ENCODE results near the gene LATS2.

LATS2 gene

DNA sequence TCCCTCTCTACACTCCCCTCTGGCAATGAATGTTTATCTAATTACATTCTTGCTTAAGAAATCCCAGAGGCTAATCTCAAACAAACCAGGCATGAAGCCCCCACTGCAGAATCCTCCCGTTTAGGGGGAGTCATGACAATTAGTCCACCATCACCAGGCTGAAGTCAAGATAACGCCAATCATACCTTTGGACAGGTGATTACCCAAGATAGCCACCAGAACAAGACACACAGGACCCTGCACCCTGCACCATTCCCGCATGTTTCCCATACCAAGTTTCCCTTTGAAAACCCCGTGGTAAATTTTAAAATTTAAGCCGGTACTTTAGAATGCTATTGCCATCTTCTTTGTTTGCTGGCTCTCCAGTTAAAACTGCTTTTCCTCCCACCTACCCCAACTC, 94.0 kb downstream of the LATS2 start:
- H3K36me3 ChIP-seq (ENCODE audit: control insufficient read depth in 2 of 2, insufficient read depth in 1 of 2, low read length in 2 of 2) = no peaks in the 10 kb centered on the region
- CTCF ChIA-PET = no interaction called here
- H3K9me3 ChIP-seq (ENCODE audit: control insufficient read depth, insufficient read depth, low read depth, low read length) = no peaks in the 10 kb centered on the region
- H3K4me1 ChIP-seq (ENCODE audit: control insufficient read depth, insufficient read depth, low read length) = no peaks in the 10 kb centered on the region
- no peak overlapping the region for H3K4me3 ChIP-seq (ENCODE audit: low read depth, low read length)
- POLR2A ChIA-PET = no interaction called here
- TF ChIP-seq KLF16 (tag by site-specific recombination; IDR thresholded peaks at IDR 0.05) (no peak), ZNF777 (tag by site-specific recombination; IDR thresholded peaks at IDR 0.05; ENCODE audit: borderline replicate concordance) (no peak), ZFP37 (tag by site-specific recombination; IDR thresholded peaks at IDR 0.05) (no peak), ZNF785 (tag by site-specific recombination; IDR thresholded peaks at IDR 0.05) (no peak), ZNF354C (tag by site-specific recombination; IDR thresholded peaks at IDR 0.05; ENCODE audit: borderline replicate concordance, low read depth) (no peak), ZSCAN30 (tag by site-specific recombination; IDR thresholded peaks at IDR 0.05) (no peak), REPIN1 (tag by site-specific recombination; IDR thresholded peaks at IDR 0.05; ENCODE audit: low read depth) (no peak), ZNF324 (tag by site-specific recombination; IDR thresholded peaks at IDR 0.05) (no peak)
- TF ChIP-seq, protein P1, sequence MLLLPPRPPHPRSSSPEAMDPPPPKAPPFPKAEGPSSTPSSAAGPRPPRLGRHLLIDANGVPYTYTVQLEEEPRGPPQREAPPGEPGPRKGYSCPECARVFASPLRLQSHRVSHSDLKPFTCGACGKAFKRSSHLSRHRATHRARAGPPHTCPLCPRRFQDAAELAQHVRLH (tag by site-specific recombination; IDR thresholded peaks at IDR 0.05) = no peak
- TF ChIP-seq, protein P2, sequence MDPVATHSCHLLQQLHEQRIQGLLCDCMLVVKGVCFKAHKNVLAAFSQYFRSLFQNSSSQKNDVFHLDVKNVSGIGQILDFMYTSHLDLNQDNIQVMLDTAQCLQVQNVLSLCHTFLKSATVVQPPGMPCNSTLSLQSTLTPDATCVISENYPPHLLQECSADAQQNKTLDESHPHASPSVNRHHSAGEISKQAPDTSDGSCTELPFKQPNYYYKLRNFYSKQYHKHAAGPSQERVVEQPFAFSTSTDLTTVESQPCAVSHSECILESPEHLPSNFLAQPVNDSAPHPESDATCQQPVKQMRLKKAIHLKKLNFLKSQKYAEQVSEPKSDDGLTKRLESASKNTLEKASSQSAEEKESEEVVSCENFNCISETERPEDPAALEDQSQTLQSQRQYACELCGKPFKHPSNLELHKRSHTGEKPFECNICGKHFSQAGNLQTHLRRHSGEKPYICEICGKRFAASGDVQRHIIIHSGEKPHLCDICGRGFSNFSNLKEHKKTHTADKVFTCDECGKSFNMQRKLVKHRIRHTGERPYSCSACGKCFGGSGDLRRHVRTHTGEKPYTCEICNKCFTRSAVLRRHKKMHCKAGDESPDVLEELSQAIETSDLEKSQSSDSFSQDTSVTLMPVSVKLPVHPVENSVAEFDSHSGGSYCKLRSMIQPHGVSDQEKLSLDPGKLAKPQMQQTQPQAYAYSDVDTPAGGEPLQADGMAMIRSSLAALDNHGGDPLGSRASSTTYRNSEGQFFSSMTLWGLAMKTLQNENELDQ (tag by site-specific recombination; IDR thresholded peaks at IDR 0.05; ENCODE audit: low read depth) = no peak
- TF ChIP-seq, protein P3, sequence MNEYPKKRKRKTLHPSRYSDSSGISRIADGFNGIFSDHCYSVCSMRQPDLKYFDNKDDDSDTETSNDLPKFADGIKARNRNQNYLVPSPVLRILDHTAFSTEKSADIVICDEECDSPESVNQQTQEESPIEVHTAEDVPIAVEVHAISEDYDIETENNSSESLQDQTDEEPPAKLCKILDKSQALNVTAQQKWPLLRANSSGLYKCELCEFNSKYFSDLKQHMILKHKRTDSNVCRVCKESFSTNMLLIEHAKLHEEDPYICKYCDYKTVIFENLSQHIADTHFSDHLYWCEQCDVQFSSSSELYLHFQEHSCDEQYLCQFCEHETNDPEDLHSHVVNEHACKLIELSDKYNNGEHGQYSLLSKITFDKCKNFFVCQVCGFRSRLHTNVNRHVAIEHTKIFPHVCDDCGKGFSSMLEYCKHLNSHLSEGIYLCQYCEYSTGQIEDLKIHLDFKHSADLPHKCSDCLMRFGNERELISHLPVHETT (tag by site-specific recombination; IDR thresholded peaks at IDR 0.05) = no peak
- TF ChIP-seq, protein P4, sequence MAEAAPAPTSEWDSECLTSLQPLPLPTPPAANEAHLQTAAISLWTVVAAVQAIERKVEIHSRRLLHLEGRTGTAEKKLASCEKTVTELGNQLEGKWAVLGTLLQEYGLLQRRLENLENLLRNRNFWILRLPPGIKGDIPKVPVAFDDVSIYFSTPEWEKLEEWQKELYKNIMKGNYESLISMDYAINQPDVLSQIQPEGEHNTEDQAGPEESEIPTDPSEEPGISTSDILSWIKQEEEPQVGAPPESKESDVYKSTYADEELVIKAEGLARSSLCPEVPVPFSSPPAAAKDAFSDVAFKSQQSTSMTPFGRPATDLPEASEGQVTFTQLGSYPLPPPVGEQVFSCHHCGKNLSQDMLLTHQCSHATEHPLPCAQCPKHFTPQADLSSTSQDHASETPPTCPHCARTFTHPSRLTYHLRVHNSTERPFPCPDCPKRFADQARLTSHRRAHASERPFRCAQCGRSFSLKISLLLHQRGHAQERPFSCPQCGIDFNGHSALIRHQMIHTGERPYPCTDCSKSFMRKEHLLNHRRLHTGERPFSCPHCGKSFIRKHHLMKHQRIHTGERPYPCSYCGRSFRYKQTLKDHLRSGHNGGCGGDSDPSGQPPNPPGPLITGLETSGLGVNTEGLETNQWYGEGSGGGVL (tag by site-specific recombination; IDR thresholded peaks at IDR 0.05) = no peak
- TF ChIP-seq, protein P5, sequence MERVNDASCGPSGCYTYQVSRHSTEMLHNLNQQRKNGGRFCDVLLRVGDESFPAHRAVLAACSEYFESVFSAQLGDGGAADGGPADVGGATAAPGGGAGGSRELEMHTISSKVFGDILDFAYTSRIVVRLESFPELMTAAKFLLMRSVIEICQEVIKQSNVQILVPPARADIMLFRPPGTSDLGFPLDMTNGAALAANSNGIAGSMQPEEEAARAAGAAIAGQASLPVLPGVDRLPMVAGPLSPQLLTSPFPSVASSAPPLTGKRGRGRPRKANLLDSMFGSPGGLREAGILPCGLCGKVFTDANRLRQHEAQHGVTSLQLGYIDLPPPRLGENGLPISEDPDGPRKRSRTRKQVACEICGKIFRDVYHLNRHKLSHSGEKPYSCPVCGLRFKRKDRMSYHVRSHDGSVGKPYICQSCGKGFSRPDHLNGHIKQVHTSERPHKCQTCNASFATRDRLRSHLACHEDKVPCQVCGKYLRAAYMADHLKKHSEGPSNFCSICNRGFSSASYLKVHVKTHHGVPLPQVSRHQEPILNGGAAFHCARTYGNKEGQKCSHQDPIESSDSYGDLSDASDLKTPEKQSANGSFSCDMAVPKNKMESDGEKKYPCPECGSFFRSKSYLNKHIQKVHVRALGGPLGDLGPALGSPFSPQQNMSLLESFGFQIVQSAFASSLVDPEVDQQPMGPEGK (tag by site-specific recombination; IDR thresholded peaks at IDR 0.05) = no peak
- no peak overlapping the region for H3K27ac ChIP-seq (ENCODE audit: extremely low read depth, low read depth, low read length)

DNA sequence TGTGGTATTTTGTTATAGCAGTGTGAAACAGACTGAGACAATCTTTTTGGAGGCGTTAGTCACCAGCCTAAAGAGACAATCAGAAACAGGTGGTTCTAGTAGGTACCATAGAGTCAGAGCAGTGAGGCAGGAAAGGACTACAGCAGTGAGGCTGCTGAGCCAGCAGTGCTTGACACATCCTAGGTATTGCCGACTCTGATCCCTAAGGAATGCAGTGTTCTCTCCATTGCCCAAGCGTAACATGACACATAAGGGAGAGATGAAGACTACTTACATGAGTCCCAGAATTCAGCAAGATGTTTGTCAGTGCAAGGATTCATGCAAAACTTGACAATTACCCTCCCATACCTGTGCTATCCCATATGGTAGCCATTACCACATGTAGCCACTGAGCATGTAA, 96.5 kb downstream of the LATS2 start:
- Histone ChIP-seq H3K36me3 (ENCODE audit: control insufficient read depth in 2 of 2, insufficient read depth in 1 of 2, low read length in 2 of 2) (no peaks in the 10 kb centered on the region), H3K9me3 (ENCODE audit: control insufficient read depth, insufficient read depth, low read depth, low read length) (no peaks in the 10 kb centered on the region), H3K4me1 (ENCODE audit: control insufficient read depth, insufficient read depth, low read length) (no peaks in the 10 kb centered on the region), H3K4me3 (ENCODE audit: low read depth, low read length) (no peak overlapping the region), H3K27ac (ENCODE audit: extremely low read depth, low read depth, low read length) (no peak overlapping the region)
- CTCF ChIA-PET = no interaction called here
- POLR2A ChIA-PET = no interaction called here
- TF ChIP-seq ZNF121 (tag by site-specific recombination; IDR thresholded peaks at IDR 0.05) (no peak), ZNF274 (IDR thresholded peaks at IDR 0.05; ENCODE audit: low read length) (no peak), ZNF274 (tag by site-specific recombination; IDR thresholded peaks at IDR 0.05; ENCODE audit: borderline replicate concordance) (no peak), ZFP3 (tag by site-specific recombination; IDR thresholded peaks at IDR 0.05; ENCODE audit: low read depth) (no peak), ZNF473 (tag by site-specific recombination; IDR thresholded peaks at IDR 0.05) (no peak), GLIS1 (tag by site-specific recombination; IDR thresholded peaks at IDR 0.05) (no peak), ZNF416 (tag by site-specific recombination; IDR thresholded peaks at IDR 0.05) (no peak), FEZF1 (tag by site-specific recombination; IDR thresholded peaks at IDR 0.05) (no peak), ZNF184 (tag by site-specific recombination; IDR thresholded peaks at IDR 0.05) (no peak), ZNF600 (tag by site-specific recombination; IDR thresholded peaks at IDR 0.05) (no peak)
- TF ChIP-seq, protein P6, sequence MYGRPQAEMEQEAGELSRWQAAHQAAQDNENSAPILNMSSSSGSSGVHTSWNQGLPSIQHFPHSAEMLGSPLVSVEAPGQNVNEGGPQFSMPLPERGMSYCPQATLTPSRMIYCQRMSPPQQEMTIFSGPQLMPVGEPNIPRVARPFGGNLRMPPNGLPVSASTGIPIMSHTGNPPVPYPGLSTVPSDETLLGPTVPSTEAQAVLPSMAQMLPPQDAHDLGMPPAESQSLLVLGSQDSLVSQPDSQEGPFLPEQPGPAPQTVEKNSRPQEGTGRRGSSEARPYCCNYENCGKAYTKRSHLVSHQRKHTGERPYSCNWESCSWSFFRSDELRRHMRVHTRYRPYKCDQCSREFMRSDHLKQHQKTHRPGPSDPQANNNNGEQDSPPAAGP (tag by site-specific recombination; IDR thresholded peaks at IDR 0.05) = no peak
- TF ChIP-seq, protein P7, sequence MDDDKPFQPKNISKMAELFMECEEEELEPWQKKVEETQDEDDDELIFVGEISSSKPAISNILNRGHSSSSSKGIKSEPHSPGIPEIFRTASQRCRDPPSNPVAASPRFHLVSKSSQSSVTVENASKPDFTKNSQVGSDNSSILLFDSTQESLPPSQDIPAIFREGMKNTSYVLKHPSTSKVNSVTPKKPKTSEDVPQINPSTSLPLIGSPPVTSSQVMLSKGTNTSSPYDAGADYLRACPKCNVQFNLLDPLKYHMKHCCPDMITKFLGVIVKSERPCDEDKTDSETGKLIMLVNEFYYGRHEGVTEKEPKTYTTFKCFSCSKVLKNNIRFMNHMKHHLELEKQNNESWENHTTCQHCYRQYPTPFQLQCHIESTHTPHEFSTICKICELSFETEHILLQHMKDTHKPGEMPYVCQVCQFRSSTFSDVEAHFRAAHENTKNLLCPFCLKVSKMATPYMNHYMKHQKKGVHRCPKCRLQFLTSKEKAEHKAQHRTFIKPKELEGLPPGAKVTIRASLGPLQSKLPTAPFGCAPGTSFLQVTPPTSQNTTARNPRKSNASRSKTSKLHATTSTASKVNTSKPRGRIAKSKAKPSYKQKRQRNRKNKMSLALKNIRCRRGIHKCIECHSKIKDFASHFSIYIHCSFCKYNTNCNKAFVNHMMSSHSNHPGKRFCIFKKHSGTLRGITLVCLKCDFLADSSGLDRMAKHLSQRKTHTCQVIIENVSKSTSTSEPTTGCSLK (tag by site-specific recombination; IDR thresholded peaks at IDR 0.05) = no peak

Measured in HEK293 (cell line).